Peyer's patch (tissue), 4 donors: Measurements from ENCODE around the gene FUCA1. TPM values are rescaled to one million over a fixed set of nuclear protein-coding genes. Genes with fewer than 3 reads are reported as not detected.

Experiments used
- DNase-seq, 3 donors: peaks; one replicate each; pipeline ENCODE4 v3.0.0-alpha.2; 2017 to 2019
- H3K27ac ChIP-seq, 4 donors: fragments of 200-600 bp; sonication (generic); one replicate each; pipeline ENCODE4 v1.5.1; 2016 to 2019
- H3K27me3 ChIP-seq, 2 donors: fragments of 200-600 bp; sonication (generic); one replicate each; pipeline ENCODE4 v1.5.1; 2019
- H3K36me3 ChIP-seq, 3 donors: fragments of 200-600 bp; sonication (generic); one replicate each; pipeline ENCODE4 v1.5.1; 2016 to 2019
- H3K4me1 ChIP-seq, 4 donors: fragments of 200-600 bp; sonication (generic); one replicate each; pipeline ENCODE4 v1.5.1; 2016 to 2019
- H3K4me3 ChIP-seq, 4 donors: fragments of 200-600 bp; sonication (generic); 1 replicate in 3 of 4; 2 replicates in 1 of 4; pipeline ENCODE4 v1.5.1; 2016 to 2019; ENCODE audit warnings: mild to moderate bottlenecking in 1 of 4
- H3K9me3 ChIP-seq, 4 donors: fragments of 200-600 bp; sonication (generic); one replicate each; pipeline ENCODE4 v1.5.1; 2016 to 2019; ENCODE audit warnings: mild to moderate bottlenecking in 1 of 4
- CTCF ChIP-seq, 6 experiments: fragments of 450-650 bp in 4 of 6; fragments of 200-600 bp in 2 of 6; sonication (generic) in 1 of 6; IDR thresholded peaks; one replicate each; pipeline ENCODE4 v1.5.1; 2017 to 2019; ENCODE audit warnings: antibody characterized with exemption in 6 of 6, mild to moderate bottlenecking in 3 of 6, moderate library complexity in 1 of 6
- POLR2A ChIP-seq, 2 donors: fragments of 450-650 bp; IDR thresholded peaks; one replicate each; pipeline ENCODE4 v1.5.1; 2017; ENCODE audit warnings: antibody characterized with exemption in 2 of 2, mild to moderate bottlenecking in 2 of 2, moderate library complexity in 2 of 2
- total RNA-seq, 4 donors: library from RNA; depleted of rRNA; stranded (reverse); fragments of >200 nt; gene quantifications; one replicate each; pipeline ENCODE4 v1.1.0, GENCODE V29; 2016

Gene FUCA1
- total RNA-seq, 4 donors from 2014 or later = 47.9 to 182 (median 107) TPM

- H3K27me3 ChIP-seq = no peaks in the 10 kb centered on the region
- H3K9me3 ChIP-seq = no peaks in the 10 kb centered on the region
- no peak for DNase-seq
- TF ChIP-seq CTCF (IDR thresholded peaks at IDR 0.05) (no peak), POLR2A (IDR thresholded peaks at IDR 0.05) (no peak)
- peak overlapping the region in 2 of 4 donors; percentile 73 to 84 for H3K27ac ChIP-seq
- peaks cover 0 to 16% (median 0%) of the 10 kb centered on the region in 3 donors for H3K36me3 ChIP-seq
- H3K4me3 ChIP-seq = peak overlapping the region in 3 of 4 donors; percentile 54 to 81 (median 75)
- H3K4me1 ChIP-seq = peaks cover 0 to 17% (median 2%) of the 10 kb centered on the region in 4 donors
Measured at GRCh38 chr1:23869051-23869450, 961 bp upstream of the FUCA1 start.

GRCh38 chr1:23868557-23869016, 497 bp upstream of the FUCA1 start:
- no peak for DNase-seq
- H3K4me3 ChIP-seq = peak overlapping the region; percentile 54 to 81 (median 68)
- TF ChIP-seq CTCF (IDR thresholded peaks at IDR 0.05) (no peak), POLR2A (IDR thresholded peaks at IDR 0.05) (no peak)

GRCh38 chr1:23867542-23867894, 572 bp downstream of the FUCA1 start:
- Histone ChIP-seq H3K4me3 (peak overlapping the region; percentile 54 to 81 (median 68)), H3K4me1 (peaks cover 0 to 17% (median 2%) of the 10 kb centered on the region in 4 donors), H3K36me3 (peaks cover 0 to 29% (median 0%) of the 10 kb centered on the region in 3 donors), H3K27me3 (no peaks in the 10 kb centered on the region), H3K27ac (peak overlapping the region; percentile 48 to 84 (median 70)), H3K9me3 (no peaks in the 10 kb centered on the region)
- no peak for TF ChIP-seq POLR2A (IDR thresholded peaks at IDR 0.05)
- no peak for TF ChIP-seq CTCF (IDR thresholded peaks at IDR 0.05)
- DNase-seq = no peak

More at GRCh38 chr1:23868557-23869016, 497 bp upstream of the FUCA1 start:
- H3K9me3 ChIP-seq = no peaks in the 10 kb centered on the region
- no peaks in the 10 kb centered on the region for H3K27me3 ChIP-seq
- H3K4me1 ChIP-seq = peaks cover 0 to 17% (median 2%) of the 10 kb centered on the region in 4 donors
- H3K27ac ChIP-seq = peak overlapping the region; percentile 48 to 84 (median 70)
- peaks cover 0 to 18% (median 0%) of the 10 kb centered on the region in 3 donors for H3K36me3 ChIP-seq

GRCh38 chr1:23865543-23865930, 2.6 kb downstream of the FUCA1 start:
- no peaks in the 10 kb centered on the region for H3K27me3 ChIP-seq
- H3K27ac ChIP-seq = no peak overlapping the region
- no peak for TF ChIP-seq CTCF (IDR thresholded peaks at IDR 0.05)
- no peak for TF ChIP-seq POLR2A (IDR thresholded peaks at IDR 0.05)

GRCh38 chr1:23864801-23865542, 3.1 kb downstream of the FUCA1 start:
- Histone ChIP-seq H3K4me3 (no peak overlapping the region), H3K27me3 (no peaks in the 10 kb centered on the region), H3K27ac (no peak overlapping the region), H3K4me1 (peaks cover 0 to 17% (median 2%) of the 10 kb centered on the region in 4 donors), H3K9me3 (no peaks in the 10 kb centered on the region), H3K36me3 (peaks cover 0 to 41% (median 0%) of the 10 kb centered on the region in 3 donors)
- TF ChIP-seq CTCF (IDR thresholded peaks at IDR 0.05) = no peak
- TF ChIP-seq POLR2A (IDR thresholded peaks at IDR 0.05) = no peak
- no peak for DNase-seq

More at GRCh38 chr1:23865543-23865930, 2.6 kb downstream of the FUCA1 start:
- no peak overlapping the region for H3K4me3 ChIP-seq
- H3K9me3 ChIP-seq = no peaks in the 10 kb centered on the region
- peaks cover 0 to 17% (median 2%) of the 10 kb centered on the region in 4 donors for H3K4me1 ChIP-seq
- H3K36me3 ChIP-seq = peaks cover 0 to 41% (median 0%) of the 10 kb centered on the region in 3 donors
- peak in 1 of 3 donors; percentile 47 for DNase-seq
